GM23338 (cell line): ENCODE results near the gene PPIA. TPM values are rescaled to one million over a fixed set of nuclear protein-coding genes. Genes with fewer than 3 reads are reported as not detected.

ENCODE experiments used
- ATAC-seq: fragments of 200-7000 bp; cut with Tn5 transposase; 3 replicates; pipeline ENCODE4 v1.9.1; 2020
- DNase-seq: peaks from one replicate; pipeline ENCODE4 v3.0.0-alpha.2; 2015; ENCODE audit warnings: low spot score
- H2AFZ ChIP-seq: fragments of 200-600 bp; sonication (generic); 2 replicates; pipeline ENCODE4 v1.8.0; 2016; ENCODE audit warnings: antibody characterized with exemption, mild to moderate bottlenecking, moderate library complexity
- H3F3A ChIP-seq: fragments of 200-600 bp; sonication (generic); replicated peaks from 2 replicates; pipeline ENCODE4 v1.8.0; 2017; ENCODE audit warnings: antibody characterized with exemption, mixed run types, low read depth
- H3K27ac ChIP-seq: fragments of 200-600 bp; sonication (generic); 2 replicates; pipeline ENCODE4 v1.6.1; 2016; ENCODE audit warnings: low read depth
- H3K27me3 ChIP-seq: fragments of 200-600 bp; sonication (generic); 2 replicates; pipeline ENCODE4 v1.8.0; 2016; ENCODE audit warnings: mild to moderate bottlenecking, mixed run types, moderate library complexity; ENCODE audit not compliant: insufficient read depth
- H3K36me3 ChIP-seq: fragments of 200-600 bp; sonication (generic); 2 replicates; pipeline ENCODE4 v1.8.0; 2016; ENCODE audit warnings: mild to moderate bottlenecking; ENCODE audit not compliant: insufficient read depth
- H3K4me1 ChIP-seq: fragments of 200-600 bp; sonication (generic); 2 replicates; pipeline ENCODE4 v1.8.0; 2016; ENCODE audit warnings: mild to moderate bottlenecking, moderate library complexity; ENCODE audit not compliant: insufficient read depth
- H3K4me2 ChIP-seq: fragments of 200-600 bp; sonication (generic); 2 replicates; pipeline ENCODE4 v1.7.1; 2017; ENCODE audit warnings: mixed run types
- H3K4me3 ChIP-seq: fragments of 200-600 bp; sonication (generic); 2 replicates; pipeline ENCODE4 v1.6.1; 2016; ENCODE audit warnings: mixed run types
- H3K79me2 ChIP-seq: fragments of 200-600 bp; sonication (generic); replicated peaks from 2 replicates; pipeline ENCODE4 v1.8.0; 2017; ENCODE audit warnings: mild to moderate bottlenecking; ENCODE audit not compliant: insufficient read depth
- H3K9me2 ChIP-seq: fragments of 200-600 bp; sonication (generic); 2 replicates; pipeline ENCODE4 v1.8.0; 2017; ENCODE audit not compliant: insufficient read depth
- H4K20me1 ChIP-seq: fragments of 200-600 bp; sonication (generic); replicated peaks from 2 replicates; pipeline ENCODE4 v1.8.0; 2017; ENCODE audit warnings: mild to moderate bottlenecking; ENCODE audit not compliant: insufficient read depth
- H3K27ac Mint-ChIP-seq: 2 replicates; pipeline ENCODE4 v1.8.0; 2020; ENCODE audit warnings: inconsistent platforms, mild to moderate bottlenecking, moderate library complexity, mixed read lengths
- H3K27me3 Mint-ChIP-seq: 3 replicates; pipeline ENCODE4 v1.8.0; 2022; ENCODE audit warnings: low read depth, mild to moderate bottlenecking, moderate library complexity, mixed read lengths, inconsistent platforms; ENCODE audit not compliant: insufficient read depth, poor library complexity
- H3K36me3 Mint-ChIP-seq: 3 replicates; pipeline ENCODE4 v1.8.0; 2021; ENCODE audit warnings: low read depth, mild to moderate bottlenecking, inconsistent platforms, moderate library complexity, mixed read lengths
- H3K4me1 Mint-ChIP-seq: 3 replicates; pipeline ENCODE4 v1.8.0; 2020; ENCODE audit warnings: mild to moderate bottlenecking, inconsistent platforms, mixed read lengths
- H3K4me3 Mint-ChIP-seq: 3 replicates; pipeline ENCODE4 v1.8.0; 2021; ENCODE audit warnings: moderate library complexity, mild to moderate bottlenecking, inconsistent platforms, mixed read lengths
- H3K9me3 Mint-ChIP-seq: 3 replicates; pipeline ENCODE4 v1.8.0; 2020; ENCODE audit warnings: moderate library complexity, mild to moderate bottlenecking, inconsistent platforms, mixed read lengths
- CREB1 ChIP-seq: fragments of 250-450 bp; sonication (Bioruptor Pico); IDR thresholded peaks from 2 replicates; pipeline ENCODE4 v1.5.0; 2020; ENCODE audit warnings: low read depth, mild to moderate bottlenecking, moderate library complexity
- NANOG ChIP-seq: IDR thresholded peaks from 2 replicates; pipeline ENCODE4 v1.6.1; 2016; ENCODE audit warnings: antibody characterized with exemption, borderline replicate concordance
- POLR2AphosphoS5 ChIP-seq: IDR thresholded peaks from 2 replicates; pipeline ENCODE4 v1.6.1; 2016; ENCODE audit warnings: antibody characterized with exemption, low read depth
- polyA plus RNA-seq: library from polyadenylated mRNA; unstranded; fragments of >200 nt; fragmentation: Nextera tagmentation; extraction: Ambion mirVana; gene quantifications from 2 replicates; pipeline ENCODE4 v1.2.1, GENCODE V29; 2016
- total RNA-seq: library from RNA; depleted of rRNA; stranded (reverse); fragments of >200 nt; shearing (Covaris generic); gene quantifications from 2 replicates; pipeline ENCODE4 v1.2.3, GENCODE V29; 2014
- TF ChIP-seq, protein P1 (sequence below): IDR thresholded peaks from 2 replicates; pipeline ENCODE4 v1.6.1; 2016; ENCODE audit warnings: antibody characterized with exemption
- TF ChIP-seq, protein P2 (sequence below): fragments of 250-450 bp; sonication (Bioruptor Pico); IDR thresholded peaks from 2 replicates; pipeline ENCODE4 v1.5.0; 2020; ENCODE audit warnings: mild to moderate bottlenecking, moderate library complexity
- TF ChIP-seq, protein P3 (sequence below): IDR thresholded peaks from one replicate; pipeline ENCODE4 v1.6.1; 2018; ENCODE audit warnings: antibody characterized with exemption; ENCODE audit not compliant: unreplicated experiment

The PPIA gene
- total and polyA plus RNA-seq, 2 experiments from 2014 or later: 4,367 to 6,524 TPM

DNA sequence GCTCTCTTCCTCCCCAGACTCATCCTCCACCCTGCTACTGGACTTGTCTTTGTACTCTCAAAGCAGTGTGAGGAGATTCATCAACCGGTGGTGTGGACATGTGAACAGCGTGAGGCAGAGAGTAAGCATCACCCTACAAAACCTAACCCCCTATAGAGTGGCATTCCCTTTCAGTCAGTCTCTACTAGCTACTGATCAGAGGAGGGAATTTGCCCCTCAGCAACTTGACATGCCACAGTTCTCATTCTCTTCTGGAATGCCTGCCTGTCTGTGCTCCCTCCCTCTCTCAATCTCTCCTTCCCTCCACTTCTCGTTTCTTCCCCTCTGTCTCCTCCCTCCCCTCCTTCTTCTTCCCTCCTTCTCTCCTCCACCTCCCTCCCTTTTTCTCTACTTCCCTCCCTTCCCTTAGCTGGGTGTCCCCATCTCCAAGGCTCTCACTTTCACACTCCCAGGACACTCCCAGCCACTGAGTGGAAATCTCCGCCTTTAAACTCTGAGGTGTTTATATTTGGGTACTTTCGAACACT is 26.8 kb downstream of the PPIA start:
- no peaks in the 10 kb centered on the region for H3K79me2 ChIP-seq
- no peaks in the 10 kb centered on the region for H3K9me2 ChIP-seq
- H4K20me1 ChIP-seq: peaks cover 10% of the 10 kb centered on the region; the same call in 1 of the 2 replicates
- no peak overlapping the region for H3K4me2 ChIP-seq
- Mint-ChIP-seq H3K9me3 (no peaks in the 10 kb centered on the region; the same call in 2 of the 3 replicates), H3K4me3 (no peak overlapping the region), H3K27ac (no peak overlapping the region), H3K27me3 (peaks cover 9% of the 10 kb centered on the region), H3K36me3 (peaks cover 16% of the 10 kb centered on the region; the same call in 2 of the 3 replicates), H3K4me1 (no peaks in the 10 kb centered on the region)
- H3K27ac ChIP-seq: no peak overlapping the region
- H3K4me1 ChIP-seq: no peaks in the 10 kb centered on the region
- H3K27me3 ChIP-seq: no peaks in the 10 kb centered on the region
- peak; percentile 46 for ATAC-seq
- peaks cover 5% of the 10 kb centered on the region; the same call in 1 of the 2 replicates for H3K36me3 ChIP-seq
- 0 out of 2 replicates have a peak, but pooled peaks cover 2% of the 10 kb centered on the region for H3F3A ChIP-seq
- peak; percentile 44 for DNase-seq
- H3K4me3 ChIP-seq: no peak overlapping the region
- TF ChIP-seq, protein P1, sequence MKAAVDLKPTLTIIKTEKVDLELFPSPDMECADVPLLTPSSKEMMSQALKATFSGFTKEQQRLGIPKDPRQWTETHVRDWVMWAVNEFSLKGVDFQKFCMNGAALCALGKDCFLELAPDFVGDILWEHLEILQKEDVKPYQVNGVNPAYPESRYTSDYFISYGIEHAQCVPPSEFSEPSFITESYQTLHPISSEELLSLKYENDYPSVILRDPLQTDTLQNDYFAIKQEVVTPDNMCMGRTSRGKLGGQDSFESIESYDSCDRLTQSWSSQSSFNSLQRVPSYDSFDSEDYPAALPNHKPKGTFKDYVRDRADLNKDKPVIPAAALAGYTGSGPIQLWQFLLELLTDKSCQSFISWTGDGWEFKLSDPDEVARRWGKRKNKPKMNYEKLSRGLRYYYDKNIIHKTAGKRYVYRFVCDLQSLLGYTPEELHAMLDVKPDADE: no peak
- TF ChIP-seq, protein P2, sequence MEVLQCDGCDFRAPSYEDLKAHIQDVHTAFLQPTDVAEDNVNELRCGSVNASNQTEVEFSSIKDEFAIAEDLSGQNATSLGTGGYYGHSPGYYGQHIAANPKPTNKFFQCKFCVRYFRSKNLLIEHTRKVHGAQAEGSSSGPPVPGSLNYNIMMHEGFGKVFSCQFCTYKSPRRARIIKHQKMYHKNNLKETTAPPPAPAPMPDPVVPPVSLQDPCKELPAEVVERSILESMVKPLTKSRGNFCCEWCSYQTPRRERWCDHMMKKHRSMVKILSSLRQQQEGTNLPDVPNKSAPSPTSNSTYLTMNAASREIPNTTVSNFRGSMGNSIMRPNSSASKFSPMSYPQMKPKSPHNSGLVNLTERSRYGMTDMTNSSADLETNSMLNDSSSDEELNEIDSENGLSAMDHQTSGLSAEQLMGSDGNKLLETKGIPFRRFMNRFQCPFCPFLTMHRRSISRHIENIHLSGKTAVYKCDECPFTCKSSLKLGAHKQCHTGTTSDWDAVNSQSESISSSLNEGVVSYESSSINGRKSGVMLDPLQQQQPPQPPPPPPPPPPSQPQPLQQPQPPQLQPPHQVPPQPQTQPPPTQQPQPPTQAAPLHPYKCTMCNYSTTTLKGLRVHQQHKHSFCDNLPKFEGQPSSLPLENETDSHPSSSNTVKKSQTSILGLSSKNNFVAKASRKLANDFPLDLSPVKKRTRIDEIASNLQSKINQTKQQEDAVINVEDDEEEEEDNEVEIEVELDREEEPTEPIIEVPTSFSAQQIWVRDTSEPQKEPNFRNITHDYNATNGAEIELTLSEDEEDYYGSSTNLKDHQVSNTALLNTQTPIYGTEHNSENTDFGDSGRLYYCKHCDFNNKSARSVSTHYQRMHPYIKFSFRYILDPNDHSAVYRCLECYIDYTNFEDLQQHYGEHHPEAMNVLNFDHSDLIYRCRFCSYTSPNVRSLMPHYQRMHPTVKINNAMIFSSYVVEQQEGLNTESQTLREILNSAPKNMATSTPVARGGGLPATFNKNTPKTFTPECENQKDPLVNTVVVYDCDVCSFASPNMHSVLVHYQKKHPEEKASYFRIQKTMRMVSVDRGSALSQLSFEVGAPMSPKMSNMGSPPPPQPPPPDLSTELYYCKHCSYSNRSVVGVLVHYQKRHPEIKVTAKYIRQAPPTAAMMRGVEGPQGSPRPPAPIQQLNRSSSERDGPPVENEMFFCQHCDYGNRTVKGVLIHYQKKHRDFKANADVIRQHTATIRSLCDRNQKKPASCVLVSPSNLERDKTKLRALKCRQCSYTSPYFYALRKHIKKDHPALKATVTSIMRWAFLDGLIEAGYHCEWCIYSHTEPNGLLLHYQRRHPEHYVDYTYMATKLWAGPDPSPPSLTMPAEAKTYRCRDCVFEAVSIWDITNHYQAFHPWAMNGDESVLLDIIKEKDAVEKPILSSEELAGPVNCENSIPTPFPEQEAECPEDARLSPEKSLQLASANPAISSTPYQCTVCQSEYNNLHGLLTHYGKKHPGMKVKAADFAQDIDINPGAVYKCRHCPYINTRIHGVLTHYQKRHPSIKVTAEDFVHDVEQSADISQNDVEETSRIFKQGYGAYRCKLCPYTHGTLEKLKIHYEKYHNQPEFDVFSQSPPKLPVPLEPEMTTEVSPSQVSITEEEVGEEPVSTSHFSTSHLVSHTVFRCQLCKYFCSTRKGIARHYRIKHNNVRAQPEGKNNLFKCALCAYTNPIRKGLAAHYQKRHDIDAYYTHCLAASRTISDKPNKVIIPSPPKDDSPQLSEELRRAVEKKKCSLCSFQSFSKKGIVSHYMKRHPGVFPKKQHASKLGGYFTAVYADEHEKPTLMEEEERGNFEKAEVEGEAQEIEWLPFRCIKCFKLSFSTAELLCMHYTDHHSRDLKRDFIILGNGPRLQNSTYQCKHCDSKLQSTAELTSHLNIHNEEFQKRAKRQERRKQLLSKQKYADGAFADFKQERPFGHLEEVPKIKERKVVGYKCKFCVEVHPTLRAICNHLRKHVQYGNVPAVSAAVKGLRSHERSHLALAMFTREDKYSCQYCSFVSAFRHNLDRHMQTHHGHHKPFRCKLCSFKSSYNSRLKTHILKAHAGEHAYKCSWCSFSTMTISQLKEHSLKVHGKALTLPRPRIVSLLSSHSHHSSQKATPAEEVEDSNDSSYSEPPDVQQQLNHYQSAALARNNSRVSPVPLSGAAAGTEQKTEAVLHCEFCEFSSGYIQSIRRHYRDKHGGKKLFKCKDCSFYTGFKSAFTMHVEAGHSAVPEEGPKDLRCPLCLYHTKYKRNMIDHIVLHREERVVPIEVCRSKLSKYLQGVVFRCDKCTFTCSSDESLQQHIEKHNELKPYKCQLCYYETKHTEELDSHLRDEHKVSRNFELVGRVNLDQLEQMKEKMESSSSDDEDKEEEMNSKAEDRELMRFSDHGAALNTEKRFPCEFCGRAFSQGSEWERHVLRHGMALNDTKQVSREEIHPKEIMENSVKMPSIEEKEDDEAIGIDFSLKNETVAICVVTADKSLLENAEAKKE: no peak
- no peak for TF ChIP-seq POLR2AphosphoS5
- TF ChIP-seq CREB1 (CRISPR knock-in tag): no peak
- TF ChIP-seq, protein P3, sequence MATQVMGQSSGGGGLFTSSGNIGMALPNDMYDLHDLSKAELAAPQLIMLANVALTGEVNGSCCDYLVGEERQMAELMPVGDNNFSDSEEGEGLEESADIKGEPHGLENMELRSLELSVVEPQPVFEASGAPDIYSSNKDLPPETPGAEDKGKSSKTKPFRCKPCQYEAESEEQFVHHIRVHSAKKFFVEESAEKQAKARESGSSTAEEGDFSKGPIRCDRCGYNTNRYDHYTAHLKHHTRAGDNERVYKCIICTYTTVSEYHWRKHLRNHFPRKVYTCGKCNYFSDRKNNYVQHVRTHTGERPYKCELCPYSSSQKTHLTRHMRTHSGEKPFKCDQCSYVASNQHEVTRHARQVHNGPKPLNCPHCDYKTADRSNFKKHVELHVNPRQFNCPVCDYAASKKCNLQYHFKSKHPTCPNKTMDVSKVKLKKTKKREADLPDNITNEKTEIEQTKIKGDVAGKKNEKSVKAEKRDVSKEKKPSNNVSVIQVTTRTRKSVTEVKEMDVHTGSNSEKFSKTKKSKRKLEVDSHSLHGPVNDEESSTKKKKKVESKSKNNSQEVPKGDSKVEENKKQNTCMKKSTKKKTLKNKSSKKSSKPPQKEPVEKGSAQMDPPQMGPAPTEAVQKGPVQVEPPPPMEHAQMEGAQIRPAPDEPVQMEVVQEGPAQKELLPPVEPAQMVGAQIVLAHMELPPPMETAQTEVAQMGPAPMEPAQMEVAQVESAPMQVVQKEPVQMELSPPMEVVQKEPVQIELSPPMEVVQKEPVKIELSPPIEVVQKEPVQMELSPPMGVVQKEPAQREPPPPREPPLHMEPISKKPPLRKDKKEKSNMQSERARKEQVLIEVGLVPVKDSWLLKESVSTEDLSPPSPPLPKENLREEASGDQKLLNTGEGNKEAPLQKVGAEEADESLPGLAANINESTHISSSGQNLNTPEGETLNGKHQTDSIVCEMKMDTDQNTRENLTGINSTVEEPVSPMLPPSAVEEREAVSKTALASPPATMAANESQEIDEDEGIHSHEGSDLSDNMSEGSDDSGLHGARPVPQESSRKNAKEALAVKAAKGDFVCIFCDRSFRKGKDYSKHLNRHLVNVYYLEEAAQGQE: no peak
- TF ChIP-seq NANOG: no peak
- no peak overlapping the region for H2AFZ ChIP-seq
